Kidney (tissue), 14 donors: ENCODE data around the gene FSHR. TPM values are rescaled to one million over a fixed set of nuclear protein-coding genes. Genes with fewer than 3 reads are reported as not detected.

Source experiments
- DNase-seq, 5 donors: peaks; one replicate each; pipeline ENCODE4 v3.0.0-alpha.2; 2013 to 2020
- FAIRE-seq: peaks from 2 replicates; lab custom pipeline; 2012; peaks lifted over from hg19 to GRCh38; lab: Jason Lieb, UNC
- H3K27ac ChIP-seq, 2 donors: one replicate each; pipeline ENCODE4 v1.7.0; 2013; ENCODE audit warnings: low read depth in 2 of 2, low read length in 2 of 2, inconsistent platforms in 1 of 2
- H3K27me3 ChIP-seq: one replicate; pipeline ENCODE4 v1.7.1; 2013; ENCODE audit warnings: low read length, inconsistent platforms; ENCODE audit not compliant: control insufficient read depth, insufficient read depth
- H3K36me3 ChIP-seq, 3 donors: one replicate each; pipeline versions ENCODE4 v1.7.0 to v1.7.1; 2013; ENCODE audit warnings: low read length in 3 of 3, control low read depth in 1 of 3, inconsistent platforms in 1 of 3; ENCODE audit not compliant: insufficient read depth in 3 of 3, control insufficient read depth in 2 of 3
- H3K4me1 ChIP-seq, 3 donors: one replicate each; pipeline versions ENCODE4 v1.7.0 to v1.7.1; 2013; ENCODE audit warnings: low read length in 3 of 3, inconsistent platforms in 1 of 3, low read depth in 1 of 3; ENCODE audit not compliant: control insufficient read depth in 2 of 3, insufficient read depth in 2 of 3
- H3K4me3 ChIP-seq, 3 donors: one replicate each; pipeline versions ENCODE4 v1.7.0 to v1.8.1; 2013; ENCODE audit warnings: low read length in 3 of 3, control low read depth in 1 of 3, inconsistent platforms in 1 of 3
- H3K9ac ChIP-seq, 3 donors: one replicate each; pipeline versions ENCODE4 v1.7.0 to v1.7.1; 2013; ENCODE audit warnings: low read length in 3 of 3, control low read depth in 1 of 3, inconsistent platforms in 1 of 3
- H3K9me3 ChIP-seq, 3 donors: one replicate each; pipeline versions ENCODE4 v1.7.0 to v1.7.1; 2013; ENCODE audit warnings: low read length in 3 of 3, control low read depth in 1 of 3, inconsistent platforms in 1 of 3; ENCODE audit not compliant: control insufficient read depth in 2 of 3, insufficient read depth in 1 of 3
- CTCF ChIP-seq: IDR thresholded peaks from 3 replicates; pipeline ENCODE4 v1.5.1; 2012; ENCODE audit warnings: mild to moderate bottlenecking, moderate library complexity, borderline replicate concordance; ENCODE audit not compliant: insufficient read depth; ENCODE audit errors: extremely low read depth
- intact Hi-C: fragments of 100-400 bp; cut with DNase I; formaldehyde crosslinking; loops from one replicate; pipeline ENCODE4 v1.11.1; 2022
- polyA plus RNA-seq: library from polyadenylated mRNA; stranded (reverse); fragments of 350-450 nt; fragmentation: Illumina TruSeq; extraction: RNeasy Lipid Tissue Mini Kit (QIAGEN cat#74804); gene quantifications from one replicate; pipeline ENCODE4 v1.2.3, GENCODE V29; 2014; ENCODE audit warnings: low read depth, low replicate concordance; ENCODE audit not compliant: insufficient read depth
- total RNA-seq: library from RNA; stranded (reverse); fragmentation: NEBNext Ultra II Directional; extraction: Animal tissue kit (Norgen Biotek cat#: 25700); gene quantifications from one replicate; pipeline ENCODE4 v1.2.1, GENCODE V29; 2021
- donor health status: control.
- donor health status: control.
- donor health status: control.
- donor health status: control.
- donor health status: control.
- donor health status: DM: yes; HTN: yes; CAD: no.
- donor health status: Normal renal cell carcinoma (clear cell type).

FSHR gene
- total and polyA plus RNA-seq, 2 donors from 2014 or later, result 0.54 TPM; not detected in 1

- H3K27ac ChIP-seq, result no peak overlapping the region
- no peak for TF ChIP-seq CTCF
- H3K4me3 ChIP-seq, result no peak overlapping the region
- FAIRE-seq (no peak), DNase-seq (no peak)
- no peaks in the 10 kb centered on the region for H3K36me3 ChIP-seq
- no peaks in the 10 kb centered on the region for H3K9me3 ChIP-seq
- H3K9ac ChIP-seq, result no peak overlapping the region
- no peaks in the 10 kb centered on the region for H3K27me3 ChIP-seq
- peaks cover 0 to 3% (median 0%) of the 10 kb centered on the region in 3 donors for H3K4me1 ChIP-seq
- intact Hi-C loops, result no loop called here
Observed at GRCh38 chr2:49032126-49032525, 122.2 kb downstream of the FSHR start.

- intact Hi-C loops, result no loop called here
- Histone ChIP-seq H3K4me1 (peaks cover 0 to 3% (median 0%) of the 10 kb centered on the region in 3 donors), H3K27ac (no peak overlapping the region), H3K27me3 (no peaks in the 10 kb centered on the region), H3K9me3 (no peaks in the 10 kb centered on the region), H3K9ac (no peak overlapping the region), H3K36me3 (no peaks in the 10 kb centered on the region), H3K4me3 (no peak overlapping the region)
- no peak for DNase-seq
- no peak for FAIRE-seq
- TF ChIP-seq CTCF, result no peak
Observed at GRCh38 chr2:49029406-49029805, 124.9 kb downstream of the FSHR start.

- H3K9me3 ChIP-seq, result no peaks in the 10 kb centered on the region
- FAIRE-seq, result no peak
- H3K9ac ChIP-seq, result no peak overlapping the region
- H3K4me3 ChIP-seq, result no peak overlapping the region
- intact Hi-C loops, result no loop called here
- TF ChIP-seq CTCF, result no peak
- H3K27me3 ChIP-seq, result no peaks in the 10 kb centered on the region
- H3K36me3 ChIP-seq, result no peaks in the 10 kb centered on the region
- DNase-seq, result peak in 1 of 5 donors; percentile 16
- H3K4me1 ChIP-seq, result peaks cover 0 to 3% (median 0%) of the 10 kb centered on the region in 3 donors
- no peak overlapping the region for H3K27ac ChIP-seq
Observed at GRCh38 chr2:49028101-49028500, 126.2 kb downstream of the FSHR start.

GRCh38 chr2:49026706-49027105, 127.6 kb downstream of the FSHR start:
- Histone ChIP-seq H3K27me3 (no peaks in the 10 kb centered on the region), H3K9me3 (no peaks in the 10 kb centered on the region), H3K4me3 (no peak overlapping the region), H3K9ac (no peak overlapping the region), H3K4me1 (peaks cover 0 to 3% (median 0%) of the 10 kb centered on the region in 3 donors), H3K27ac (no peak overlapping the region), H3K36me3 (no peaks in the 10 kb centered on the region)
- no peak for TF ChIP-seq CTCF
- FAIRE-seq, result no peak
- intact Hi-C loops, result no loop called here
- no peak for DNase-seq
